Measurements from ENCODE around the gene UGT1A1.
"Not testable (repeated sequence)": the region's sequence is repeated elsewhere in the genome, so short reads cannot be mapped to it uniquely, and the experiment has no call there.

The UGT1A1 gene

DNA sequence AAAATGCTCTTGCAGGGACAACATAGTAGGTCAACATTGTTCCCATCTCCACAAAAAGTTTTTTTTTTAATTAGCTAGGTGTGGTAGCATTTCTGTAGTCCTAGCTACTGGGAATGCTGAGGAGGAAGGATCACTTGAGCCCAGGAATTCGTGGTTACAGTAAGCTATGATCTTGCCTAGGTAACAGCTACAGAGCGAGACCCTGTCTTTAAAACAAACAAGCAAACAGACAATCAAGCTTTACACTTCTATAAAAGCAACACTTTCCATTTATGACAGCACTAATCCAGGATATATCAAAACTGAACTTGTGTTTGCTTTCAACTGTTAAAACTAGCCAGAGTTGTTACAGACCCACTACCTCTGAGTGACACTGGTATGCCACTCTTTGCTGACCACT lies 19.2 kb upstream of the UGT1A1 start:
- H3K4me3 ChIP-seq (ENCODE audit: low read depth, low read length) = no peak overlapping the region
- TF ChIP-seq, protein P1, sequence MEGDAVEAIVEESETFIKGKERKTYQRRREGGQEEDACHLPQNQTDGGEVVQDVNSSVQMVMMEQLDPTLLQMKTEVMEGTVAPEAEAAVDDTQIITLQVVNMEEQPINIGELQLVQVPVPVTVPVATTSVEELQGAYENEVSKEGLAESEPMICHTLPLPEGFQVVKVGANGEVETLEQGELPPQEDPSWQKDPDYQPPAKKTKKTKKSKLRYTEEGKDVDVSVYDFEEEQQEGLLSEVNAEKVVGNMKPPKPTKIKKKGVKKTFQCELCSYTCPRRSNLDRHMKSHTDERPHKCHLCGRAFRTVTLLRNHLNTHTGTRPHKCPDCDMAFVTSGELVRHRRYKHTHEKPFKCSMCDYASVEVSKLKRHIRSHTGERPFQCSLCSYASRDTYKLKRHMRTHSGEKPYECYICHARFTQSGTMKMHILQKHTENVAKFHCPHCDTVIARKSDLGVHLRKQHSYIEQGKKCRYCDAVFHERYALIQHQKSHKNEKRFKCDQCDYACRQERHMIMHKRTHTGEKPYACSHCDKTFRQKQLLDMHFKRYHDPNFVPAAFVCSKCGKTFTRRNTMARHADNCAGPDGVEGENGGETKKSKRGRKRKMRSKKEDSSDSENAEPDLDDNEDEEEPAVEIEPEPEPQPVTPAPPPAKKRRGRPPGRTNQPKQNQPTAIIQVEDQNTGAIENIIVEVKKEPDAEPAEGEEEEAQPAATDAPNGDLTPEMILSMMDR (IDR thresholded peaks at IDR 0.05; ENCODE audit: low read depth, low read length) = no peak

DNA sequence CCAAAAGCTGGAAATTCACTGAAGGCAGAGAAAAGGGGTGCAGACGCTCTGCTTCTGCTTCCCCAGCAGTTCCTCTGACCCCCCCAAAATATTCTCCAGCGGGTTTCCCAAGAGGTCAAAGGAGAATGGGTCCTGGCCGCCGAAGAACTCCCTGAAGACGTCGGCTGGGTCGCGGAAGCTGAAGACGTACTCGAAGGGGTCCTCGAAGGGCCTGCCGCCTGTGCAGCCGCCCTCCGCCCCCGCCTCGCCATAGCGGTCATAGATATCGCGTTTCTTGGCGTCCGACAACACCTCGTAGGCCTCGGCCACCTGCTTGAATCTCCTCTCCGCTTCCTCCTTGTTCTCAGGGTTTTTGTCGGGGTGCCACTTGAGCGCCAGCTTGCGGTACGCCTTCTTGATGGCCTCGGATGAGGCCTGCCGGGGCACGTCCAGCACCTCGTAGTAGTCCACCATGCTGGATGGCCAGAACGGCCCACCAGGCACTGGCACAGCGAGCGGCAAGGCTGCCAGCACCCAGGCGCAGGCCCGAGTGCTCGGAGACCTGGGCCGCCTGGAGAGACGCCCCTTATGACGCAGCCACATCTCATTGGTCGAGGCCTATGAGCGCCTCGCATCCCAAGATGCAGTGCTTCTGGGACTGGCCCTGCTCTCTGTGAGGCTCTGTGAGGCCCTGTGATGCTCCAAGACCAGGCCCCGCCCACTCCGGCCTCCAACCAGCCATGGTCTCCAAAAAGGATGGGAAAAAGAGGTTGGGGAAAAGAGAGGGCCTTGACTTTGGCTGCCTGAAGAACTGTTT lies 16.4 kb upstream of the UGT1A1 start:
- no peak overlapping the region for H3K4me3 ChIP-seq (ENCODE audit: low read depth, low read length)
- TF ChIP-seq, protein P1 (IDR thresholded peaks at IDR 0.05; ENCODE audit: low read depth, low read length) = no peak

DNA sequence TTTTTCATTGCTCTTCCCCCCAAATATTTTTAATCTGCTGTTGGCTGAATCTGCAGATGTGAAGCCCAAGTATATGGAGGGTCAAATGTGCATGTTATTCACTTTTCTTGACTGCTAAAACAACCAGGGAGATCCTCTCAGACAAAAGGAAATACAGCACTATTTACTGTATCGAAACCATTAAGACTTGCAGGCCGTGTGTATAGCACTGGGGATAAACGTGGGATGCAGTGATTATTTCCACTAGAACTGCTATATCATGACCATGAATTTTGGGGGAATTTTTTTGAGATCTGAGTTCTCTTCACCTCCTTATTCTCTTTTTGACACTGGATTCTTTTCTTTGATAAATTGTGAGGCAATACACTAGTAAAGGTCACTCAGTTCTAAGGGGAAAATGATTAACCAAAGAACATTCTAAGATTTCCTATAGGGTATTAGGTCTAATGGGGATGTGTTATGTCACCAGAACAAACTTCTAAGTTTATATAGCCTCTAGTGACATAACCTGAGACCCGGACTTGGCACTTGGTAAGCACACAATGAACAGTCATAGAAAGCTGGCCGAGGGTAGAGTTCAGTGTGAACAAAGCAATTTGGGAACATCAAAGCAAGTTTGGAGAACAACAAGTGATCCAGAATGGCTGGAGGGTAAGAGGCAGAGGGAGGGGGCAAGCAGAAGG lies 14.9 kb upstream of the UGT1A1 start:
- H3K4me3 ChIP-seq (ENCODE audit: low read depth, low read length) = no peak overlapping the region
- TF ChIP-seq, protein P1 (IDR thresholded peaks at IDR 0.05; ENCODE audit: low read depth, low read length) = no peak

DNA sequence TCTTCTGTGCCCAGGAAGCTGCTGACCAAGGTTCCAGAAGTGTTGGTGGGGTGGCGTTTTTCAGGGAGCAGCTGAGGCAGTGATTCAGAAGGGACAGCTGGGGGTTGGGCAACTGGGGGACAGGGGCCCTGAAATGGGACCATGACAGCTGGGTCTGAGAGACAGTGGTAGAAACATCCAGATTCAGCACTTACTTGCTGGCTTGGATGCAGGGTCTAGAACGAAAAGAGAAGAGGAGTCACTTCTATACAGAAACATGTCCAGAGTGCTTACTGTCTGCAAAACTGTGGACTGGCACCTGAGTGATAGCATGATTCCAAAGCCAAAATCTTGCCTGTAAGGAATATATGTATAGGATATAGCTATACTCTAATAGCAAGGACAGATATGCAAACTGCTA lies 14.2 kb upstream of the UGT1A1 start:
- not testable (repeated sequence) for H3K4me3 ChIP-seq (ENCODE audit: low read depth, low read length)

DNA sequence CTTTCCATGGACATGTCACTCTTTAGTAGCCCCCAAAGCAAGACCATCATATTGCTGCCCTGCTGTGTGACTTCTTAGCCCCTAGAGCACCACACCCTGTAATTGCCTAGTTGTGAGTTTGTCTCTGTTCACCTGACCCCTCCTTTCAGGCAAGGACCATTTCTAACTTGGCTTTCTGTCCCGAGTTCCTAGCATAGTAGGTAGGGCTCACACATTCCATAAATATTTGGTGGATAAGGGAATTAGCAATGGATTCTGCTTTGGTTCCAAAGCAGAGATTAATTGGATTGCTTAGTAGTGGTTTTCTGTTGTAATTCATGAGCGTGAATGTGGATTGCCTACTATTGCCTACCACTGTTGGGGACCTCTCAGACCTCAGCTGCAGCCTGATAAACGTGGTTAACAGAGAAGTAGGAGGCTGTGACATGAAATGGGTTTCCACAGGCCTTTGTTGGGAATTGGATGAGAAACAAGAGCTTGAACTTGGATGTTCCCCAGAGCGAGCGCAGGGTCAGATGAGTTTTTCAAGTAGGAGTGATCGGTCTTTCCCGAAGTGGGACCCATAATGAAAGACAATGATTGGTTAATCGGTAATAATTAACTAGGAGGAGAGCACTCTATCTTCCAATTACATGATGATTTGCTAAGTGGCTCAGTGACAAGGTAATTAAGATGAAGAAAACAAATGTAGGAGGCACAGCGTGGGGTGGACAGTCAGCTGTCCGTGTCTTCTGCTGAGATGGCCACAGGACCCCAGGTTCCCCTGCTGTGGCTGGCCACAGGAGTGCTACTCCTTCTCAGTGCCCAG lies 13.4 kb upstream of the UGT1A1 start:
- no peak overlapping the region for H3K4me3 ChIP-seq (ENCODE audit: low read depth, low read length)
- TF ChIP-seq, protein P1 (IDR thresholded peaks at IDR 0.05; ENCODE audit: low read depth, low read length) = no peak

DNA sequence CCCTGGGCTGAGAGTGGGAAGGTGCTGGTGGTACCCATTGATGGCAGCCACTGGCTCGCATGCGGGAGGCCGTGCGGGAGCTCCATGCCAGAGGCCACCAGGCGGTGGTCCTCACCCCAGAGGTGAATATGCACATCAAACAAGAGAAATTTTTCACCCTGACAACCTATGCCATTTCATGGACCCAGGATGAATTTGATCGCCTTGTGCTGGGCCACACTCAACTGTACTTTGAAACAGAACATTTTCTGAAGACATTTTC lies 12.9 kb upstream of the UGT1A1 start:
- TF ChIP-seq, protein P1 (IDR thresholded peaks at IDR 0.05; ENCODE audit: low read depth, low read length) = no peak
- no peak overlapping the region for H3K4me3 ChIP-seq (ENCODE audit: low read depth, low read length)

DNA sequence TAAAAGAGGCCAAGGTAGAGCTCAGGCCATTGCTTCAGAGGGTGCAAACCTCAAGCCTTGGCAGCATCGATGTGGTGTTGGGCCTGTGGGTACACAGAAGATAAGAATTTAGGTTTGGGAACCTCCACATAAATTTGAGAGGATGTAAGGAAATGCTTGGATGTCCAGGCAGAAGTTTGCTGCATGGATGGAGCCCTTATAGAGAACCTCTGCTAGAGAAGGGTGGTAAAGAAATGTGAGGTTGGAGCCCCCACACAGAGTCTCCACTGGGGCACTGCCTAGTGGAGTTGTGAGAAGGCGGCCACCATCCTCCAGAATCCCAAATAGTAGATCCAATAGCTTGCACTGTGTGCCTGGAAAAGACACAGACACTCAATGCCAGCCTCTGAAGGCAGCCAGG lies 9.4 kb upstream of the UGT1A1 start:
- H3K4me3 ChIP-seq (ENCODE audit: low read depth, low read length) = not testable (repeated sequence)

DNA sequence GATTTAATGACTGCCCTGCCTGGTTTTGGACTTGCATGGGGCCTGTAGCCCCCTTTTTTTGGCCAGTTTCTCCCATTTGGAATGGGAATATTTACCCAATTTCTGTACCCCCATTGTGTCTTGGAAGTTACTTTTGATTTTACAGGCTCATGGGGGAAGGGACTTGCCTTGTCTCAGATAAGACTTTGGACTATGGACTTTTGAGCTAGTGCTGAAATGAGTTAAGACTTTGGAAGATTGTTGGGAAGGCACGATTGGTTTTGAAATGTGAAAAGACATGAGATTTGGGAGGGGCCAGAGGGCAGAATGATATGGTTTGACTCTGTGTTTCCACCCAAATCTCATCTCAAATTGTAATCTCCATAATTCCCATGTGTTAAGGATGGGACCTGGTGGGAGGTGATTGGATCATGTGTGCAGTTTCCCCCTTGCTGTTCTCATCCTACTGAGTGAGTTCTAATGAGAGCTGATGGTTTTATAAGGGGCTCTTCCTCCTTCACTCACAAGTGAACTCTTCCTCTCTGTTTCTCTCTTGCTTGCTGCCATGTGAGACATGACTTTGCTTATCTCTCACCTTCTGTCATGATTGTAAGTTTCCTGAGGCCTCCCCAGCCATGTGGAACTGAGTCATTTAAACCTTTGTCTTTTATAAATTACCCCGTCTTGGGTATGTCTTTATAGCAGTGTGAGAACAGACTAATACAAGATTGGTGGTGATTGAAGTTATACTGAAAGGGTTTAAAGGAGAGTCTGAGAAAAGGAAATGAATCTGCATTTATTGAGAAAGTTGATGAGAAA lies 8.7 kb upstream of the UGT1A1 start:
- not testable (repeated sequence) for H3K4me3 ChIP-seq (ENCODE audit: low read depth, low read length)
